ENCODE measurements around the gene MEGF11. TPM values are rescaled to one million over a fixed set of nuclear protein-coding genes. Genes with fewer than 3 reads are reported as not detected.

Gene MEGF11
- total RNA-seq, 4 donors from 2014 or later = 2.4 to 8.5 (median 4.3) TPM

- Histone ChIP-seq H3K9me3 (no peaks in the 10 kb centered on the region), H3K4me1 (peaks cover 5% of the 10 kb centered on the region), H3K27me3 (no peaks in the 10 kb centered on the region), H3K27ac (no peak overlapping the region), H3K4me3 (no peak overlapping the region), H3K36me3 (peaks cover 47% of the 10 kb centered on the region)
- 78% methylated on average over 2 of the region's 2 CpGs for WGBS
- TF ChIP-seq CTCF (IDR thresholded peaks at IDR 0.05) = no peak
- TF ChIP-seq EP300 (IDR thresholded peaks at IDR 0.05) = no peak
- no peak for TF ChIP-seq POLR2AphosphoS5 (IDR thresholded peaks at IDR 0.05)
- no peak for TF ChIP-seq POLR2A (IDR thresholded peaks at IDR 0.05)
- no peak for DNase-seq (ENCODE audit: low spot score in 2 of 2)
Observed at GRCh38 chr15:65896236-65896635, 357.3 kb downstream of the MEGF11 start.

GRCh38 chr15:65893060-65893459 is 360.5 kb downstream of the MEGF11 start:
- H3K36me3 ChIP-seq = peaks cover 40% of the 10 kb centered on the region
- no peak for TF ChIP-seq EP300 (IDR thresholded peaks at IDR 0.05)
- no peak for TF ChIP-seq POLR2AphosphoS5 (IDR thresholded peaks at IDR 0.05)
- TF ChIP-seq POLR2A (IDR thresholded peaks at IDR 0.05) = no peak
- TF ChIP-seq CTCF (IDR thresholded peaks at IDR 0.05) = no peak
- 88% methylated on average over 5 of the region's 5 CpGs for WGBS

GRCh38 chr15:65888981-65889380 is 364.6 kb downstream of the MEGF11 start:
- WGBS = 67% methylated on average over 3 of the region's 3 CpGs
- Histone ChIP-seq H3K27ac (no peak overlapping the region), H3K27me3 (no peaks in the 10 kb centered on the region), H3K9me3 (no peaks in the 10 kb centered on the region), H3K4me3 (no peak overlapping the region), H3K4me1 (peaks cover 7% of the 10 kb centered on the region), H3K36me3 (peaks cover 66% of the 10 kb centered on the region)
- no peak for DNase-seq (ENCODE audit: low spot score in 2 of 2)
- TF ChIP-seq POLR2AphosphoS5 (IDR thresholded peaks at IDR 0.05) (no peak), CTCF (IDR thresholded peaks at IDR 0.05) (no peak), EP300 (IDR thresholded peaks at IDR 0.05) (no peak), POLR2A (IDR thresholded peaks at IDR 0.05) (no peak)

More at GRCh38 chr15:65893060-65893459, 360.5 kb downstream of the MEGF11 start:
- DNase-seq (ENCODE audit: low spot score in 2 of 2) = no peak
- no peaks in the 10 kb centered on the region for H3K4me1 ChIP-seq
- no peak overlapping the region for H3K4me3 ChIP-seq
- H3K27me3 ChIP-seq = no peaks in the 10 kb centered on the region
- no peaks in the 10 kb centered on the region for H3K9me3 ChIP-seq
- H3K27ac ChIP-seq = no peak overlapping the region

GRCh38 chr15:65887565-65887964 is 366.0 kb downstream of the MEGF11 start:
- Histone ChIP-seq H3K36me3 (peaks cover 66% of the 10 kb centered on the region), H3K27me3 (no peaks in the 10 kb centered on the region), H3K4me3 (no peak overlapping the region), H3K27ac (no peak overlapping the region), H3K4me1 (peaks cover 7% of the 10 kb centered on the region), H3K9me3 (no peaks in the 10 kb centered on the region)
- WGBS = 68% methylated on average over 3 of the region's 3 CpGs
- no peak for DNase-seq (ENCODE audit: low spot score in 2 of 2)
- TF ChIP-seq EP300 (IDR thresholded peaks at IDR 0.05) = no peak
- no peak for TF ChIP-seq CTCF (IDR thresholded peaks at IDR 0.05)
- TF ChIP-seq POLR2A (IDR thresholded peaks at IDR 0.05) = no peak
- TF ChIP-seq POLR2AphosphoS5 (IDR thresholded peaks at IDR 0.05) = no peak

GRCh38 chr15:65885668-65886218 is 367.8 kb downstream of the MEGF11 start:
- no peak for TF ChIP-seq EP300 (IDR thresholded peaks at IDR 0.05)
- no peak for TF ChIP-seq POLR2AphosphoS5 (IDR thresholded peaks at IDR 0.05)
- no peak for TF ChIP-seq POLR2A (IDR thresholded peaks at IDR 0.05)
- no peak for TF ChIP-seq CTCF (IDR thresholded peaks at IDR 0.05)
- Histone ChIP-seq H3K36me3 (peaks cover 77% of the 10 kb centered on the region), H3K4me1 (peaks cover 7% of the 10 kb centered on the region), H3K27me3 (no peaks in the 10 kb centered on the region), H3K4me3 (no peak overlapping the region), H3K27ac (no peak overlapping the region), H3K9me3 (no peaks in the 10 kb centered on the region)
- 71% methylated on average over 4 of the region's 4 CpGs for WGBS
- DNase-seq (ENCODE audit: low spot score in 2 of 2) = no peak
